H1 (cell line): Measurements from ENCODE around the gene COPS7A. TPM values are rescaled to one million over a fixed set of nuclear protein-coding genes. Genes with fewer than 3 reads are reported as not detected.
A peak's percentile ranks its signal among the peaks of the same experiment; 100 is the strongest.

Experiments used
- CTCF ChIA-PET: fragments of 300-600 bp; sonication (Branson Sonifier 250); formaldehyde crosslinking; loops from one replicate; lab custom pipeline; 2021; ENCODE audit not compliant: partially characterized antibody; lab: Charles Lee
- POLR2A ChIA-PET: fragments of 300-600 bp; sonication (Branson Sonifier 250); formaldehyde crosslinking; loops from one replicate; lab custom pipeline; 2021; ENCODE audit warnings: inconsistent platforms; ENCODE audit not compliant: partially characterized antibody; lab: Charles Lee
- DNase-seq, 2 experiments: peaks; one replicate each; pipeline versions ENCODE4 v3.0.0 to v3.0.0-alpha.2; 2010 to 2022; ENCODE audit warnings: low spot score in 2 of 2, low read depth in 1 of 2, mixed read lengths in 1 of 2
- FAIRE-seq: peaks from 2 replicates; lab custom pipeline; 2011; peaks lifted over from hg19 to GRCh38; lab: Jason Lieb, UNC
- H2AFZ ChIP-seq: 2 replicates; pipeline ENCODE4 v1.8.1; 2012; ENCODE audit warnings: low read length, inconsistent platforms
- H2AK5ac ChIP-seq: 2 replicates; pipeline ENCODE4 v1.6.1; 2013; ENCODE audit warnings: low read depth, low read length
- H2BK120ac ChIP-seq: replicated peaks from 2 replicates; pipeline ENCODE3; 2013; ENCODE audit warnings: low read depth, low read length, inconsistent platforms
- H2BK12ac ChIP-seq: 2 replicates; pipeline ENCODE4 v1.6.1; 2013; ENCODE audit warnings: low read depth, low read length
- H2BK15ac ChIP-seq: 2 replicates; pipeline ENCODE4 v1.6.1; 2013; ENCODE audit warnings: low read length
- H2BK20ac ChIP-seq: 2 replicates; pipeline ENCODE4 v1.6.1; 2013; ENCODE audit warnings: low read length
- H2BK5ac ChIP-seq: 2 replicates; pipeline ENCODE4 v1.6.1; 2013; ENCODE audit warnings: low read depth, low read length
- H3K14ac ChIP-seq: 2 replicates; pipeline ENCODE4 v1.6.1; 2013; ENCODE audit warnings: inconsistent platforms; ENCODE audit not compliant: insufficient read length
- H3K18ac ChIP-seq: 2 replicates; pipeline ENCODE4 v1.6.1; 2013; ENCODE audit warnings: low read length; ENCODE audit errors: extremely low read depth
- H3K23ac ChIP-seq: 2 replicates; pipeline ENCODE4 v1.6.1; 2013; ENCODE audit warnings: inconsistent platforms; ENCODE audit not compliant: insufficient read length
- H3K23me2 ChIP-seq: 2 replicates; pipeline ENCODE4 v1.6.1; 2013; ENCODE audit warnings: low read depth, low read length
- H3K27ac ChIP-seq: 2 replicates; pipeline ENCODE4 v1.6.1; 2011; ENCODE audit warnings: low read depth, low read length, inconsistent platforms
- H3K27me3 ChIP-seq, 4 experiments: replicated peaks in 1 of 4; 1 replicate in 1 of 4; 2 replicates in 3 of 4; pipeline versions ENCODE4 v1.6.1 to v1.8.1; 2011 to 2013; ENCODE audit warnings: low read length in 3 of 4, mild to moderate bottlenecking in 3 of 4, inconsistent platforms in 2 of 4, mixed read lengths in 2 of 4, moderate library complexity in 1 of 4; ENCODE audit not compliant: control insufficient read depth in 3 of 4, insufficient read depth in 3 of 4; ENCODE audit errors: extremely low read depth in 1 of 4
- H3K36me3 ChIP-seq, 4 experiments: 2 replicates each; pipeline versions ENCODE4 v1.6.1 to v1.8.1; 2011 to 2013; ENCODE audit warnings: mild to moderate bottlenecking in 4 of 4, low read length in 3 of 4, moderate library complexity in 2 of 4, control low read depth in 1 of 4, inconsistent platforms in 1 of 4; ENCODE audit not compliant: insufficient read depth in 4 of 4, control insufficient read depth in 2 of 4
- H3K4ac ChIP-seq: replicated peaks from 2 replicates; pipeline ENCODE3; 2013; ENCODE audit warnings: low read length, low read depth, mixed read lengths, inconsistent platforms; ENCODE audit not compliant: insufficient read length
- H3K4me1 ChIP-seq, 4 experiments: replicated peaks in 1 of 4; 1 replicate in 1 of 4; 2 replicates in 3 of 4; pipeline versions ENCODE4 v1.6.1 to v1.8.1; 2011 to 2013; ENCODE audit warnings: low read length in 3 of 4, inconsistent platforms in 2 of 4, mixed read lengths in 1 of 4; ENCODE audit not compliant: insufficient read depth in 4 of 4, control insufficient read depth in 3 of 4
- H3K4me2 ChIP-seq, 2 experiments: 2 replicates each; pipeline versions ENCODE4 v1.6.1 to v1.8.1; 2011 to 2013; ENCODE audit warnings: low read depth in 2 of 2, low read length in 2 of 2, control low read depth in 1 of 2, inconsistent platforms in 1 of 2, mild to moderate bottlenecking in 1 of 2; ENCODE audit not compliant: insufficient read depth in 1 of 2
- H3K4me3 ChIP-seq, 4 experiments: fragments of 200-600, 300-600 bp in 1 of 4; sonication (generic), shearing (Covaris generic), sonication (Bioruptor Twin) in 1 of 4; 2 replicates each; pipeline versions ENCODE4 v1.5.1 to v1.8.1; 2011 to 2016; ENCODE audit warnings: low read length in 4 of 4, low read depth in 3 of 4, control low read depth in 2 of 4, inconsistent platforms in 2 of 4, mild to moderate bottlenecking in 2 of 4, mixed read lengths in 1 of 4, moderate library complexity in 1 of 4; ENCODE audit not compliant: insufficient read depth in 2 of 4; ENCODE audit errors: extremely low read depth in 1 of 4
- H3K56ac ChIP-seq: replicated peaks from 2 replicates; pipeline ENCODE3; 2013; ENCODE audit warnings: low read depth, mild to moderate bottlenecking, mixed read lengths, low read length, inconsistent platforms; ENCODE audit not compliant: insufficient read length
- H3K79me1 ChIP-seq: 2 replicates; pipeline ENCODE4 v1.6.1; 2013; ENCODE audit warnings: low read depth, low read length, control low read depth
- H3K79me2 ChIP-seq, 2 experiments: 2 replicates each; pipeline versions ENCODE4 v1.6.1 to v1.8.1; 2012 to 2013; ENCODE audit warnings: low read length in 2 of 2, mild to moderate bottlenecking in 2 of 2, inconsistent platforms in 1 of 2; ENCODE audit not compliant: insufficient read depth in 2 of 2, control insufficient read depth in 1 of 2
- H3K9ac ChIP-seq, 4 experiments: replicated peaks in 1 of 4; 1 replicate in 1 of 4; 2 replicates in 3 of 4; pipeline versions ENCODE4 v1.6.1 to v1.8.1; 2011 to 2013; ENCODE audit warnings: low read depth in 3 of 4, low read length in 3 of 4, control low read depth in 2 of 4, mild to moderate bottlenecking in 2 of 4, moderate library complexity in 2 of 4, inconsistent platforms in 1 of 4; ENCODE audit errors: extremely low read depth in 1 of 4
- H3K9me3 ChIP-seq, 2 experiments: 2 replicates each; pipeline versions ENCODE4 v1.6.1 to v1.8.1; 2012 to 2013; ENCODE audit warnings: mild to moderate bottlenecking in 2 of 2, moderate library complexity in 2 of 2, control low read depth in 1 of 2, inconsistent platforms in 1 of 2, low read depth in 1 of 2, low read length in 1 of 2, mixed read lengths in 1 of 2; ENCODE audit not compliant: insufficient read depth in 2 of 2
- H4K20me1 ChIP-seq, 2 experiments: replicated peaks in 1 of 2; 2 replicates each; pipeline versions ENCODE3 to v1.8.1; 2011 to 2013; ENCODE audit warnings: inconsistent platforms in 2 of 2, low read length in 2 of 2, mild to moderate bottlenecking in 1 of 2; ENCODE audit not compliant: insufficient read depth in 2 of 2, control insufficient read depth in 1 of 2
- H4K5ac ChIP-seq: 2 replicates; pipeline ENCODE4 v1.6.1; 2013; ENCODE audit warnings: low read length, low read depth, mixed read lengths, inconsistent platforms; ENCODE audit not compliant: insufficient read length
- H4K8ac ChIP-seq: 2 replicates; pipeline ENCODE4 v1.8.0; 2013; ENCODE audit warnings: mild to moderate bottlenecking, moderate library complexity, low read length, inconsistent platforms; ENCODE audit not compliant: insufficient read depth; ENCODE audit errors: extremely low read depth
- H4K91ac ChIP-seq: replicated peaks from 2 replicates; pipeline ENCODE3; 2013; ENCODE audit warnings: low read length, mixed read lengths, inconsistent platforms; ENCODE audit not compliant: insufficient read length
- ASH2L ChIP-seq: fragments of 200-600, 300-600 bp; sonication (generic); IDR thresholded peaks from one replicate; pipeline ENCODE4 v1.7.1; 2017; ENCODE audit warnings: low read length
- CHD2 ChIP-seq: IDR thresholded peaks from 2 replicates; pipeline ENCODE4 v1.6.1; 2012; ENCODE audit warnings: low read length, improper control_type of control experiment
- JUN ChIP-seq: IDR thresholded peaks from 2 replicates; pipeline ENCODE4 v1.6.1; 2011; ENCODE audit warnings: low read depth, mild to moderate bottlenecking, improper control_type of control experiment, low read length
- POLR2A ChIP-seq, 2 experiments: IDR thresholded peaks; 1 replicate in 1 of 2; 2 replicates in 1 of 2; pipeline ENCODE4 v1.6.1; 2011; ENCODE audit warnings: low read depth in 2 of 2, low read length in 2 of 2, mild to moderate bottlenecking in 2 of 2; ENCODE audit errors: control extremely low read depth in 1 of 2
- POLR2AphosphoS5 ChIP-seq: IDR thresholded peaks from 2 replicates; pipeline ENCODE4 v1.6.1; 2011; ENCODE audit warnings: low read depth, low read length
- RFX5 ChIP-seq: IDR thresholded peaks from 2 replicates; pipeline ENCODE4 v1.6.1; 2011; ENCODE audit warnings: low read depth, low read length, improper control_type of control experiment, borderline replicate concordance
- SIX5 ChIP-seq: IDR thresholded peaks from 2 replicates; pipeline ENCODE4 v1.6.1; 2011; ENCODE audit warnings: mild to moderate bottlenecking, low read depth, low read length
- TCF12 ChIP-seq: IDR thresholded peaks from 2 replicates; pipeline ENCODE4 v1.6.1; 2011; ENCODE audit warnings: low read depth, mild to moderate bottlenecking, low read length
- WGBS, 2 experiments: shearing (Covaris generic) in 1 of 2; methylation state at CpG; one replicate each; pipeline versions ENCODE4 v1.1.6 to v1.1.7; 2013 to 2015; ENCODE audit warnings: low lambda C conversion rate in 2 of 2, mixed read lengths in 2 of 2, inconsistent platforms in 1 of 2, low coverage in 1 of 2, missing lambda C conversion rate in 1 of 2; ENCODE audit not compliant: insufficient replicate concordance in 2 of 2, insufficient coverage in 1 of 2, insufficient read length in 1 of 2; ENCODE audit errors: extremely low coverage in 1 of 2, missing lambda C conversion rate in 1 of 2; 5-methylcytosine and 5-hydroxymethylcytosine counted together
- polyA plus RNA-seq, 7 experiments: library from polyadenylated mRNA; depleted of rRNA in 3 of 7; stranded (reverse) in 5 of 7; unstranded in 2 of 7; fragments of >200 nt in 5 of 7; fragments of 200-250 nt in 2 of 7; gene quantifications; 1 replicate in 5 of 7; 2 replicates in 1 of 7; 4 replicates in 1 of 7; pipeline versions ENCODE4 v1.2.1 to v1.2.3, GENCODE V29; 2011 to 2013; ENCODE audit warnings: missing spikeins in 2 of 7, mixed read lengths in 2 of 7
- total RNA-seq: library from RNA; stranded (reverse); fragmentation: NEBNext Ultra II Directional; extraction: Animal tissue kit (Norgen Biotek cat#: 25700); gene quantifications from 2 replicates; pipeline ENCODE4 v1.2.1, GENCODE V29; 2021

The COPS7A gene
- total and polyA plus RNA-seq, 2 of the 8 experiments (the other 6 are each of a cell fraction or from before 2014, with no cell fraction given): 44.5 to 95.9 TPM

- Histone ChIP-seq H3K56ac (no peak overlapping the region), H3K4me1 (peaks cover 10 to 44% (median 30%) of the 10 kb centered on the region in 4 experiments), H4K20me1 (peaks cover 6 to 20% of the 10 kb centered on the region in 2 experiments), H2AK5ac (peak overlapping the region; percentile 1; the same call in 1 of the 2 replicates), H4K91ac (peak overlapping the region; percentile 5), H3K4ac (no peak overlapping the region), H3K79me2 (peaks cover 4 to 25% of the 10 kb centered on the region in 2 experiments; a peak in 2 of 4 replicates), H3K23ac (no peak overlapping the region)
- CTCF ChIA-PET: interaction anchor here (1.1 to 29.6 kb wide), 7 partner anchors 12 to 123 kb away, joined by 3 to 532 read pairs (median 4); partner anchors contain the start of genes GNB3, GPR162, MLF2 and P3H3
- peak in 1 of 2 experiments; percentile 62; a peak in 2 of 3 replicates for TF ChIP-seq POLR2A (IDR thresholded peaks at IDR 0.05; ENCODE audit: control extremely low read depth in 1 of 2, low read depth in 2 of 2, low read length in 2 of 2)
- TF ChIP-seq CHD2: no peak
- no peak for TF ChIP-seq TCF12
- no peak for TF ChIP-seq SIX5
- no peak for TF ChIP-seq JUN
- no peak for TF ChIP-seq RFX5
- TF ChIP-seq POLR2AphosphoS5: peak; percentile 47; the same call in 1 of the 2 replicates
- TF ChIP-seq ASH2L: no peak
- TF ChIP-seq, all 59 proteins: peak for 2
- POLR2A ChIA-PET: interaction anchor here (1.2 to 11.6 kb wide), 9 partner anchors 10 to 129 kb away, joined by 3 to 151 read pairs (median 12); partner anchors contain the start of genes CDCA3, GNB3, MLF2 and P3H3
- peaks cover 16% of the 10 kb centered on the region for H3K23me2 ChIP-seq
- WGBS, 2 experiments: 8% methylated on average over 6 of the region's 6 CpGs; no CpG with 5 or more reads in 1 of the 2 experiments
- H3K36me3 ChIP-seq: peaks cover 0 to 23% (median 5%) of the 10 kb centered on the region in 4 experiments; a peak in 6 of 8 replicates
- peak overlapping the region; percentile 75 for H3K18ac ChIP-seq
- peak overlapping the region; percentile 2; the same call in 1 of the 2 replicates for H2BK12ac ChIP-seq
- DNase-seq: no peak
- H2BK120ac ChIP-seq: no peak overlapping the region
- 0 out of 2 replicates have a peak overlapping the region, but pooled peaks have one; percentile 24 for H2BK20ac ChIP-seq
- FAIRE-seq: no peak
- H3K4me2 ChIP-seq: peak overlapping the region; percentile 88 to 100
- H3K4me3 ChIP-seq: peak overlapping the region; percentile 83 to 98 (median 87)
- H3K27me3 ChIP-seq: peaks cover 0 to 10% (median 8%) of the 10 kb centered on the region in 4 experiments; a peak in 5 of 7 replicates
- H4K8ac ChIP-seq: no peak overlapping the region
- no peak overlapping the region for H3K14ac ChIP-seq
- H2AFZ ChIP-seq: no peak overlapping the region
- peak overlapping the region; percentile 13; the same call in 1 of the 2 replicates for H3K27ac ChIP-seq
- H3K9me3 ChIP-seq: no peaks in the 10 kb centered on the region
- peak overlapping the region; percentile 24 for H4K5ac ChIP-seq
- peak overlapping the region; percentile 5; the same call in 1 of the 2 replicates for H2BK5ac ChIP-seq
- no peak overlapping the region for H2BK15ac ChIP-seq
- peak overlapping the region in 3 of 4 experiments; percentile 2 to 82 (median 16); a peak in 3 of 7 replicates for H3K9ac ChIP-seq
- H3K79me1 ChIP-seq: 0 out of 2 replicates have a peak, but pooled peaks cover 2% of the 10 kb centered on the region
Measured at GRCh38 chr12:6768437-6768914, 44.6 kb downstream of the COPS7A start.
